Stimulated activated naive CD8-positive, alpha-beta T cell treated with anti-CD3 and anti-CD28 coated beads, Interleukin-15, Interleukin-2, amounts not matched to agents 100 ng/mL and 50 ng/mL, for 24 hours (primary cell): ENCODE measurements around the gene GALNT12.

Source experiments
- H3K27ac Mint-ChIP-seq: one replicate; pipeline ENCODE4 v1.8.0; 2021; ENCODE audit warnings: mild to moderate bottlenecking, mixed read lengths
- H3K27me3 Mint-ChIP-seq: one replicate; pipeline ENCODE4 v1.8.0; 2021; ENCODE audit warnings: mixed read lengths
- H3K36me3 Mint-ChIP-seq: one replicate; pipeline ENCODE4 v1.8.0; 2021; ENCODE audit warnings: low read depth, mixed read lengths
- H3K4me1 Mint-ChIP-seq: one replicate; pipeline ENCODE4 v1.8.0; 2021; ENCODE audit warnings: low read depth, mixed read lengths
- H3K4me3 Mint-ChIP-seq: one replicate; pipeline ENCODE4 v1.8.0; 2021; ENCODE audit warnings: mild to moderate bottlenecking, mixed read lengths
- H3K9me3 Mint-ChIP-seq: one replicate; pipeline ENCODE4 v1.8.0; 2021; ENCODE audit warnings: mixed read lengths

The GALNT12 gene

GRCh38 chr9:98777618-98778017 lies 29.9 kb upstream of the GALNT12 start:
- H3K27me3 Mint-ChIP-seq: no peaks in the 10 kb centered on the region
- peaks cover 26% of the 10 kb centered on the region for H3K36me3 Mint-ChIP-seq
- no peaks in the 10 kb centered on the region for H3K9me3 Mint-ChIP-seq
- no peaks in the 10 kb centered on the region for H3K4me1 Mint-ChIP-seq
- H3K27ac Mint-ChIP-seq: no peak overlapping the region
- H3K4me3 Mint-ChIP-seq: no peak overlapping the region

DNA sequence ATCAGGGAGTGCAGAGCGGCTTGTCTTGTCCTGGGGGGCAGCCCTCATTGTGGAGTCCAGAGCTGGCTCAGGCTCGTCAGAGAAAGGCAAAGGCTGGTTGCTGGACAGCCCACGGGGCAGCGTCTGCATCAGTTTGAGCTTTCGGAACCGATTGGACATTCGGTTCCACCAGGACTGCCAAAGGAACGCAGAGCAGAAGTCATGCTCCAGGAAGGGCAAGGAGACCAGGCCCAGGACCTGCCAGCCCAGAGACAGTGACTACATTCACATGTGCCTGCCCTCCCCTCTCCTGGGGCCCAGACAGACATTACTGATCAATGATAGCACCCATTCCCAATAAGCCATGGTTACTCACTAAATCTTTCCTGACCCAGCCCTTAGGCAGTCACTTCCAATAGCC lies 29.2 kb upstream of the GALNT12 start:
- peaks cover 26% of the 10 kb centered on the region for H3K36me3 Mint-ChIP-seq
- no peak overlapping the region for H3K27ac Mint-ChIP-seq

DNA sequence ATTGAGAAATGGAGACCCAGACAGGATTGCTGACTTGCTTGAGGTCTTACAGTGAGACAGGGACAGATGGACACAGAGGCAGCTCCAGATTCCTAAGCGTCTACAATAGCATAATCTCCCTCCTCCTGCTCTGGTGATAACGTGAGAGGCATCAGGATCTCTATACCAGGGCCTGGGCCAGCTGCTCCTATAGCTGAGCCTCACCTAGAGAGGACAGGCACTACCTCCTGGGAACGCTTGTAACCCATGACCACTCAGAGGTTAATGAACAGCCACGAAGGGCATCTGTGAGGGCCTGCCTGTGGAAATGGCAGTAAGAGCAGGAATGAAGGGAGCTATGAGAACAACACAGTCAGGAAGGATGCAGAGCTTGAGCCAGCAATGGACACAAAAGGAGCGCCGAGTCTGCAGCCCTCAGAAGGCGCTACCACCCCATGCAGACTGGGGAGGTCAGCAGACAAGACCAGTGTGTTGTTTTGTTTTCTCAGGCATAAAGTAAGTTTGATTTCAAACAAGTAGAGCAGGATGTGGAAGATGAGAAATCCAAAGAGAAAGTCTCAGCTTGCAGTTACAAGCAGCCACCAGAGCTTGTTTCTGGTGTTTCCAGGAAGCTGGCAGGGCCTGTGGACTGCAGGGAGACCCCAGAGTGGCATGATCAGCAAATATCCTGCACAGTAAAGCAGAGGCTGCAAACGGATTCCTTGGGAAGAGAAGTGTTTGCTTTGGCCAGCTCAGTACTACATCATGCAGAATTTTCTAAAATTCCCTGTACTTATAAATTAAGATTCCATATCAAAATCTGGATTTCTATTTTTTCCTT lies 28.5 kb upstream of the GALNT12 start:
- H3K36me3 Mint-ChIP-seq: peaks cover 25% of the 10 kb centered on the region
- no peak overlapping the region for H3K4me3 Mint-ChIP-seq
- H3K27ac Mint-ChIP-seq: no peak overlapping the region
- no peaks in the 10 kb centered on the region for H3K9me3 Mint-ChIP-seq
- no peaks in the 10 kb centered on the region for H3K4me1 Mint-ChIP-seq
- no peaks in the 10 kb centered on the region for H3K27me3 Mint-ChIP-seq

More for the DNA sequence above, 29.2 kb upstream of the GALNT12 start:
- no peak overlapping the region for H3K4me3 Mint-ChIP-seq
- no peaks in the 10 kb centered on the region for H3K27me3 Mint-ChIP-seq
- H3K9me3 Mint-ChIP-seq: no peaks in the 10 kb centered on the region
- no peaks in the 10 kb centered on the region for H3K4me1 Mint-ChIP-seq

DNA sequence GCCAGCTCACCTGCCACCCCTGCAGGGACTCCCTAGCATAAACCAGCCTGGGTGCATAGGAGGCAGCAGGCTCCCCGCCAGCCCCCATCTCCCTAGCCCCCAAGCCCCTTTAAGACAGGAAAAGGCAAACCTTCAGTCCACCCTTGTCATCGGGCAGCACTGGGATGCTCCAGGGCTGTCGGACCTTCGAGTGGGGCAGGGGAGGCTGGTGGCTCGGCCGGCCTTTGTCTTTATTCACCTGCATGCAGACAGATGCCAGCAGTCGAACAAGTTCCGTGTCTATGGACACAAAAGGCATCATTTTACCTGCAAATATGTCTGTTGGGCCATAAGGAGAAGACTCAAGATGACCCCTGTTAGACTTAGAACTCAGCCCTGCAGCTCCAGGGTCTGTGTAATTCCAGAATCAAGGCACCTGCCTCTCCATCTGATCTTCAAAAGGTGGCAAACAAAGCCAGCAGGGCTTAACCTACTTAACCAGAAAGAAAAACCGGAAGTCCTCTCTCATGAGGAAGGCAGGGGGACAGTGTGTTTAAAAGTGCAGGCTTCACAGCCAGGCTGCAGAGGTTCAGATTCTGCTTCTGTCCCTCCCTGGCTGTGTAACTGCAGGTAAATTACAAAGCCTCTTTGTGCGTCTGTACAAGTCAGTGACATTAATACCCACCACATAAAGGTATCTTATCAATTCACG lies 27.3 kb upstream of the GALNT12 start:
- H3K27me3 Mint-ChIP-seq: no peaks in the 10 kb centered on the region
- no peaks in the 10 kb centered on the region for H3K9me3 Mint-ChIP-seq
- no peaks in the 10 kb centered on the region for H3K4me1 Mint-ChIP-seq
- H3K27ac Mint-ChIP-seq: no peak overlapping the region
- no peak overlapping the region for H3K4me3 Mint-ChIP-seq
- peaks cover 29% of the 10 kb centered on the region for H3K36me3 Mint-ChIP-seq

DNA sequence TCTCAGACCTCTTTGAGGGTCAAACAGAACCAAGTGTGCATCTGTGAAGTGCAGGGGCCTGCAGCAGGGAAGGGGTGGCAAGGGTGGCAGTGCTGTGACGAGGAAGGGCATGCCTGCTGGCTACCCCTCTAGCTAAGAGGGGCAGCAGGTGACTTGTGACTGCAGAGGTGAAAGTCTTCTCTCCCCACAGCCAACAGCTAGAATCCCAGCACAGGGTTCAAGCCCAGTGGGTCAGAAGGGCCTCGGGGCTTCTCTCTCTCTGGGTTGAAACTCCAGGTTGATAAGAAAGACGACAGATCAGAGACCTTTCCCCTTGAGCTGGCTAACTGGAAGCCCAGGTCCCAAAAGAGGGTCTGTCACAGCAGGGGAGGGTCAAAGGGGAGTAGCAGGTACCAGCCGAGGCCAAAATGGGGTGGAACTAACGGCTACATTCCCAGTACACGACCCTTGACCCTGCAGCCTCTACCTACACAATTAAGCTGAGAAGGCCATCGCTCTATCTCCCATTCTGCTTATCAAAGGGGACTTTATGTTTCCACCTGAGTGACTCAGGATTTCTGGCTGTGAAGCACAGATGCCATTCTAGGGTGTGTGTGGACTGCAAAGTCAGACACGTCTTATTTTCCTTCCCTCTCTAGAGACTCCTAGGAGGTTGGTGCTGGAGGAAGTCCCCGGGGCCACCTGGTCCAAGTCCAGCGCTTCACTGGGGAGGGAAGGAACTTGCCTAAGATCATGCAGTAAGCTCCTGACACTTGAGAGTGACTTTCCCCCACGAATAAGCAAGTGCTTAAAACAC lies 25.7 kb upstream of the GALNT12 start:
- no peaks in the 10 kb centered on the region for H3K27me3 Mint-ChIP-seq
- H3K27ac Mint-ChIP-seq: no peak overlapping the region
- H3K36me3 Mint-ChIP-seq: peaks cover 29% of the 10 kb centered on the region
- H3K4me3 Mint-ChIP-seq: no peak overlapping the region
- no peaks in the 10 kb centered on the region for H3K9me3 Mint-ChIP-seq
- H3K4me1 Mint-ChIP-seq: no peaks in the 10 kb centered on the region

DNA sequence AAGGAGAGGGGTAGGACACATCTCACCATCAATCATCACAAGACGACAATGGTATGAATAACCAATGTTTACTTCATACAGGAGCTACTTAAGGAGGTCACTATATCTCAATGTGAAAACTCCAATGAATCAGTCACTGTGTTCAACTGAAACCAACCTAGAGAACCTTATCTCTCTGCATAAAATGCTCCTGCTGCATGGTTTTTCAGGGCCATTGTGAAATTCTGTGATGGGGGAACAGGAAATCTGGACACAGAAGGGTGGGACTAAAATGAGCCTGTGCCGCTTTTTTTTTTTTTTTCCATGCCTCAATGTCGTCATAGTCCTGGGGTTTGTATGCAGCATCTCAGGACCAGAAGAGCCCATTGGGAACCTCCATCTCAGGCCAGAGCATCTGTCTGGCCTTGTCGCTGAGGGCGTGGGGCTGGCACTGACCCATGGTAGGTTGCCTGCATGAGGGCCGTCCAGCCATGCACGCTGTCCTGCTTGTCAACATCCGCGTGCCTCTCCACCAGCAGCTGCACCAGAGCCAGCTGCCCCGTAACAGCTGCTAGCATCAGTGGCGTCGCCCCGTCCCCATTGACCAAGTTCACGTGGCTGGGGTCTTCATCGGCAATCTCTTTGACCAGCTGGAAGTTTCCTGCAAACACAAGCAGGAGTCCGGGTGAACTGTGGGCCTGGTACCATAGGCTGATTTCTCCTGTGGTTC lies 23.8 kb upstream of the GALNT12 start:
- H3K4me3 Mint-ChIP-seq: no peak overlapping the region
- no peak overlapping the region for H3K27ac Mint-ChIP-seq
- H3K9me3 Mint-ChIP-seq: no peaks in the 10 kb centered on the region
- H3K27me3 Mint-ChIP-seq: no peaks in the 10 kb centered on the region
- H3K36me3 Mint-ChIP-seq: peaks cover 33% of the 10 kb centered on the region
- no peaks in the 10 kb centered on the region for H3K4me1 Mint-ChIP-seq

- Mint-ChIP-seq H3K9me3 (no peaks in the 10 kb centered on the region), H3K36me3 (peaks cover 40% of the 10 kb centered on the region), H3K4me3 (no peak overlapping the region), H3K27ac (no peak overlapping the region), H3K4me1 (no peaks in the 10 kb centered on the region), H3K27me3 (no peaks in the 10 kb centered on the region)
Measured at GRCh38 chr9:98784831-98785806, 22.4 kb upstream of the GALNT12 start.

- H3K4me1 Mint-ChIP-seq: peaks cover 2% of the 10 kb centered on the region
- no peaks in the 10 kb centered on the region for H3K27me3 Mint-ChIP-seq
- no peaks in the 10 kb centered on the region for H3K9me3 Mint-ChIP-seq
- no peak overlapping the region for H3K4me3 Mint-ChIP-seq
- no peak overlapping the region for H3K27ac Mint-ChIP-seq
- H3K36me3 Mint-ChIP-seq: peaks cover 36% of the 10 kb centered on the region
Measured at GRCh38 chr9:98786750-98787510, 20.5 kb upstream of the GALNT12 start.

DNA sequence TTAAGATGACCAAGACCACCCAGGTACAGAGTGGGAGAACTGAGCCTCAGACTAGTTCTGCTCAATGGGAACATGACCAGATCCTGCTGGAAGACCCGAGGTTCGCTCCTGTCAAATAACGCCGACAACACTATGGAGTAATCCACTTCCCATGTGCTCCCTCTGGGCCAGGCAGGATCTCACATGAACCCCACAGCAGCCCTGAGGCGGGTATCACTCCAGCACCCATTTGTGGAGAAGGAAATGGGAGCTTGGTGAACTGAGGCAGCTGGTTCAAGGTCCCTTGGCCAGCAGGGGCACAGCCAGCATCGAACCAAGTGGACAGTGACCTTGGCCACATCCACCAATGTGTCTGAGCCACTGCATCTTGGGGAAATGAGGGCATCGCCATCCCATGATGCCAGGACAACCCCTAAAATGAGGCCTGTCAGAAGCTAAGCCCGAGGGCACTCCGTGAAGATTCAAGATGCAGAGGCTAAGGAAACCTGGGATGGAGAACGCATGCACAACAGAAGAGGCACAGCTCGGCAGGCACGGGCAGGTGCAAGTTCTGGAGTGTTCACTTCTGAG lies 19.6 kb upstream of the GALNT12 start:
- Mint-ChIP-seq H3K4me3 (no peak overlapping the region), H3K27ac (no peak overlapping the region), H3K36me3 (peaks cover 27% of the 10 kb centered on the region), H3K9me3 (no peaks in the 10 kb centered on the region), H3K27me3 (no peaks in the 10 kb centered on the region), H3K4me1 (peaks cover 9% of the 10 kb centered on the region)

GRCh38 chr9:98789483-98790133 lies 17.9 kb upstream of the GALNT12 start:
- H3K27ac Mint-ChIP-seq: no peak overlapping the region
- H3K4me1 Mint-ChIP-seq: peaks cover 15% of the 10 kb centered on the region
- no peaks in the 10 kb centered on the region for H3K9me3 Mint-ChIP-seq
- no peak overlapping the region for H3K4me3 Mint-ChIP-seq
- no peaks in the 10 kb centered on the region for H3K27me3 Mint-ChIP-seq
- peaks cover 15% of the 10 kb centered on the region for H3K36me3 Mint-ChIP-seq

DNA sequence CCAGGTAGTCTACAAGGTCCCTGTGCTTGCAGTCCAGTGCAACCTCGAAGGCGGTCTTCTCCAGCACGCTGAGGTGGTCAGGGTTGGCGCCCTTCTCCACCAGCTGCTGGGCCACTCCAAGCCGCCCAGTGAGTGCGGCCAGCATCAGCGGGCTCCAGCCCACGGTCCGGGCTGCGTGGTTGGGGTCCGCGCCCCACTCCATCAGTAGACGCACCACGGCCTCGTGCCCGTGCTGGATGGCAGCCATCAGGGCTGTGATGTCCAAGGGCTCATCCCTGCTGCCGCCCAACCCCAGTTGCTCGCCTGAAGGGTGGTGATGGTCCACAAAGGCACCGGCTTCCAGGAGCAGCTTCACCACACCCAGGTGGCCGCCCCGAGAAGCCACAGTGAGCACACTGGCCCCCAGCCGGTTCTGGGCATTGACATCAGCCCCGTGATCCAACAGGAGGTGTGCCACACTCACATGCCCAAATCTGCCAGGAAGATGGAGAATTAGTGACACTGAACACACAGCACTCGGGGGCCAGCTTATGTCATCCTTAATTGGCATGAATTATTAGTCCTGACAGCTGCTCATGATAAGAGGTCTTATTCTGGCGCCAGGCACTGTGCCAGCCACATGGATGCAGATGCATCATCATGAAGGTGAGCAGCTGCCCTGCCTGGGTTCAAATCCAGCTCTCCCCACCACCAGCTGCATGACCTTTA lies 17.2 kb upstream of the GALNT12 start:
- Mint-ChIP-seq H3K36me3 (peaks cover 15% of the 10 kb centered on the region), H3K9me3 (no peaks in the 10 kb centered on the region), H3K4me1 (peaks cover 21% of the 10 kb centered on the region), H3K4me3 (no peak overlapping the region), H3K27me3 (no peaks in the 10 kb centered on the region), H3K27ac (no peak overlapping the region)
